ENCODE measurements around the gene ZNF43.
"Not testable (repeated sequence)": the region's sequence is repeated elsewhere in the genome, so short reads cannot be mapped to it uniquely, and the experiment has no call there.

ZNF43 gene

DNA sequence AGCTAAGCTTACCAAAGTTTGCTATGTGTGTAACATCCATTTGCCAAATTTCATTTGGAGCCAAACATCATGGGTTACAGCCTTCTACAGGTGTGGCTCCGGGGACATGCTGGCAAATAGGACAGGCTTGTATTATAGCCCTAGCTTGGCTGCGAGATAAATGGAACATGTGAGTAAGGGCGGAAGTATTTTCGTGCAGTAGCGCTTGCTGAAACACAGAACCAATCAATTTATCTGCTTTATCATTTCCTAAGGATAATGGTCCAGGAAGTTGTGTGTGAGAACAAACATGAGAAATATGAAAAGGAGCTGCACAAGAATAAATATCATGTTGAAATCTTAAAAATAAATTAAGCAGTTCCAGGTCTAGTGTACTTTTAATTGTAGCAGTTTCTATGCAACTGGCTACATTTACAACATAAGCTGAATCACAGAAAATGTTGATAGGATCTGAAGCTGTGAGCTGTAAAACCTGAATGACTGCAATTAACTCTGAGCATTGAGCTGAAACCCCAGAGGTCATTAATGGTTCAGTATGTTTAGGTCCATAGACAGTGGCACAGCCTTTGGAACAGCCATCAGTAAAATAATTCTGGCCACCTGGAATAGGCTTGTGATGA, 46.4 kb downstream of the ZNF43 start:
- no peak for DNase-seq

DNA sequence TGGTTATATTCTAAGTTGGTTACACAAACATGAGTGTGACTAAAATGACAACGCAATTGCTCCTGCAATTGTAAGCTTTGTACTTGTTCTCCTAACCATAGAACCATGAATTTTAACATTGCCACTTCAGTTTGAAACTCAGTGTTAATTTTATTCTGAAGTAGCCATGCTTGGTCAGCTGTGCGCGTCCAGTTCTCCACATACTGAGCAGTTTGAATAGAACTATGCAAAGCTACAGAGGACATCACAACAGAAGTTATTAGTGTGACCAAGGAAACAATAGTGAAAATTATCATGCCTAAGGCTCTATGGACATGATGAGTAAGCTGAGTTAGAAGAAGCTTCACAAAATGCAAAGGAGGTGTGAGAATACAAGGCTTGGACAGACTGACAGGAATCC, 49.0 kb downstream of the ZNF43 start:
- DNase-seq, result no peak

DNA sequence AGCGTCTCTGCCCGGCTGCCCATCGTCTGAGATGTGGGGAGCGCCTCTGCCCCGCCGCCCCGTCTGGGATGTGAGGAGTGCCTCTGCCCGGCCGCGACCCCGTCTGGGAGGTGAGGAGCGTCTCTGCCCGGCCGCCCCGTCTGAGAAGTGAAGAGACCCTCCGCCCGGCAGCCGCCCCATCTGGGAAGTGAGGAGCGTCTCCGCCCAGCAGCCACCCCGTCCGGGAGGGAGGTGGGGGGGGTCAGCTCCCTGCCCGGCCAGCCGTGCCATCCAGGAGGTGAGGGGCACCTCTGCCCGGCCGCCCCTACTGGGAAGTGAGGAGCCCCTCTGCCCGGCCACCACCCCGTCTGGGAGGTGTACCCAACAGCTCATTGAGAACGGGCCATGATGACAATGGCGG, 60.2 kb downstream of the ZNF43 start:
- not testable (repeated sequence) for DNase-seq

- peak; percentile 89 for DNase-seq
Measured at GRCh38 chr19:21767065-21767800, 68.7 kb downstream of the ZNF43 start, which contains the start of gene ZNF100. Gene ZNF100, minus strand, starts transcription at chr19:21767579. Its CDS starts 150 bp downstream, at chr19:21767429.

GRCh38 chr19:21766705-21767064, 69.3 kb downstream of the ZNF43 start:
- DNase-seq, result not testable (repeated sequence)

DNA sequence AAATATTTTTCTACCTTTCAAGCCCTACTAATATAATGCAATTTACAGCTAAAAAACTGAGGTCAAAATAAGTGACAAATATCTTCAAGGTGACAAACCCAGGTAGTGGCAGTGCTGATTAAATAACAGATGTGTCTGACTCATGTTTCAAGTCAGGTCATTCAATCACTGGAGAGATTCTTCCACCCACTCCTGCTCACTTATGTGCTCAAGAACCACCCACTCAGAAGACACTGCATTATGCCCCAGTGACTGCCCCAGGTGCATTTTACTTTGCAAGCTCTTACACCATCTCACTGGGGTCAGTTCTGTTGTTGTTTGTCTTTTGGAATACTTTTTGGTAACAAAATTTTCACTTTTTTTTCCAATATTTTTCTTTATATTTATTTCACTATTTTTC, 70.8 kb downstream of the ZNF43 start:
- DNase-seq, result no peak

- not testable (repeated sequence) for DNase-seq
Measured at GRCh38 chr19:21761547-21761946, 74.4 kb downstream of the ZNF43 start.

DNA sequence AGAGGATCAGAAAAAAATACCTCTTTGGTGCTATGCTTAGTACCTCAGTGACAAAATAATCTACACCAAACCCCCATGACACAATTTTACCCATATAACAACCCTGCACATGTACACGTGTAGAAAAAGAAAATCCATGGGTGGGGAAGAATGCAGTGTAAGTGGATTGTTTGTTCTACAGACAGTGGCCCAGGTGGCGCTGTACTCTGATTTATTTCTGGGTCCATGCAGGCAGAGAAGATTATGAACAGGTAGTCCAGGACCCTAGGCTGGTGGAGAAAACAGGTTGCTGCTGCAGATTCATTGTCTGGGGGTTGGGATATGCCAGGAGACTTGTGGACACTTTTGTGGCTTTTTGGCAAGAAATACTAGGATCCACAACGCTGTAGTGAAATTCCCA, 77.7 kb downstream of the ZNF43 start:
- DNase-seq, result no peak

- DNase-seq, result not testable (repeated sequence)
Measured at GRCh38 chr19:21755555-21755954, 80.4 kb downstream of the ZNF43 start.
